PC-3 (cell line): ENCODE data around the gene ARSK. TPM values are rescaled to one million over a fixed set of nuclear protein-coding genes. Genes with fewer than 3 reads are reported as not detected.

Experiments used
- ATAC-seq: fragments of 200-7000 bp; cut with Tn5 transposase; 2 replicates; pipeline ENCODE4 v1.9.1; 2020; ENCODE audit warnings: mild to moderate bottlenecking, moderate library complexity
- BruUV-seq: library from RNA; stranded (reverse); fragments of 400-500 nt; replicated peaks from 2 replicates; lab custom pipeline; 2021; lab: Mats Ljungman, UMichigan
- CTCF ChIA-PET: fragments of 300-600 bp; sonication (Branson Sonifier 250); formaldehyde crosslinking; loops from one replicate; lab custom pipeline; 2022; ENCODE audit warnings: antibody characterized with exemption; lab: Charles Lee
- POLR2A ChIA-PET: fragments of 300-600 bp; sonication (Branson Sonifier 250); formaldehyde crosslinking; loops from one replicate; lab custom pipeline; 2022; ENCODE audit warnings: antibody characterized with exemption; ENCODE audit not compliant: unreplicated experiment; lab: Charles Lee
- DNase-seq: peaks from one replicate; pipeline ENCODE4 v3.0.0-alpha.2; 2015
- H2AFZ ChIP-seq: fragments of 300-600 bp; sonication (generic); 2 replicates; pipeline ENCODE4 v1.6.0; 2016; ENCODE audit warnings: antibody characterized with exemption, low read length
- H3F3A ChIP-seq: fragments of 300-600 bp; sonication (generic); one replicate; pipeline ENCODE4 v1.6.0; 2017; ENCODE audit warnings: antibody characterized with exemption, low read length, control low read depth, mild to moderate bottlenecking; ENCODE audit not compliant: unreplicated experiment
- H3K27ac ChIP-seq: fragments of 300-600 bp; sonication (generic); 2 replicates; pipeline ENCODE4 v1.5.1; 2016; ENCODE audit warnings: mild to moderate bottlenecking, low read length
- H3K27me3 ChIP-seq: fragments of 300-600 bp; sonication (generic); 2 replicates; pipeline ENCODE4 v1.6.1; 2016; ENCODE audit warnings: low read length, mixed read lengths
- H3K36me3 ChIP-seq: fragments of 300-600 bp; sonication (generic); 2 replicates; pipeline ENCODE4 v1.6.1; 2016; ENCODE audit warnings: low read depth, mixed run types, low read length, mixed read lengths
- H3K4me1 ChIP-seq: fragments of 300-600 bp; sonication (generic); 2 replicates; pipeline ENCODE4 v1.5.1; 2016; ENCODE audit warnings: low read length; ENCODE audit not compliant: insufficient read depth
- H3K4me2 ChIP-seq: fragments of 300-600 bp; sonication (generic); 2 replicates; pipeline ENCODE4 v1.6.0; 2016; ENCODE audit warnings: low read length
- H3K4me3 ChIP-seq: fragments of 300-600 bp; sonication (generic); 2 replicates; pipeline ENCODE4 v1.5.1; 2016; ENCODE audit warnings: mild to moderate bottlenecking, low read length, mixed read lengths
- H3K79me2 ChIP-seq: fragments of 300-600 bp; sonication (generic); 2 replicates; pipeline ENCODE4 v1.6.1; 2017; ENCODE audit warnings: low read length, mixed read lengths
- H3K9ac ChIP-seq: fragments of 300-600 bp; sonication (generic); 2 replicates; pipeline ENCODE4 v1.6.0; 2016; ENCODE audit warnings: mild to moderate bottlenecking, low read length
- H3K9me2 ChIP-seq: fragments of 300-600 bp; sonication (generic); replicated peaks from 2 replicates; pipeline ENCODE4 v1.6.1; 2016; ENCODE audit warnings: mixed run types, low read length, mixed read lengths
- H3K9me3 ChIP-seq: fragments of 300-600 bp; sonication (generic); 2 replicates; pipeline ENCODE4 v1.6.1; 2016; ENCODE audit warnings: low read length, mixed read lengths
- H4K20me1 ChIP-seq: fragments of 300-600 bp; sonication (generic); 2 replicates; pipeline ENCODE4 v1.6.1; 2016; ENCODE audit warnings: low read length, mixed read lengths
- CTCF ChIP-seq: fragments of 300-600 bp; sonication (generic); conservative IDR thresholded peaks from 2 replicates; pipeline ENCODE4 v1.5.1; 2017; ENCODE audit warnings: antibody characterized with exemption, low read depth, mild to moderate bottlenecking, low read length
- EZH2 ChIP-seq: fragments of 300-600 bp; sonication (generic); IDR thresholded peaks from one replicate; pipeline ENCODE4 v1.6.1; 2017; ENCODE audit warnings: antibody characterized with exemption, mild to moderate bottlenecking, low read length; ENCODE audit not compliant: unreplicated experiment
- EZH2phosphoT487 ChIP-seq: fragments of 300-600 bp; sonication (generic); IDR thresholded peaks from 2 replicates; pipeline ENCODE4 v1.6.1; 2018; ENCODE audit warnings: mild to moderate bottlenecking, antibody characterized with exemption, low read length, borderline replicate concordance
- intact Hi-C: fragments of 100-400 bp; cut with micrococcal nuclease; formaldehyde crosslinking; loops from 2 replicates; pipeline ENCODE4 v1.9.0; 2023
- total RNA-seq: library from RNA; depleted of rRNA; stranded (reverse); fragments of >200 nt; gene quantifications from 2 replicates; pipeline ENCODE4 v1.2.3, GENCODE V29; 2014

ARSK gene
- total RNA-seq, 1 experiment from 2014 or later: 10.5 TPM

DNA sequence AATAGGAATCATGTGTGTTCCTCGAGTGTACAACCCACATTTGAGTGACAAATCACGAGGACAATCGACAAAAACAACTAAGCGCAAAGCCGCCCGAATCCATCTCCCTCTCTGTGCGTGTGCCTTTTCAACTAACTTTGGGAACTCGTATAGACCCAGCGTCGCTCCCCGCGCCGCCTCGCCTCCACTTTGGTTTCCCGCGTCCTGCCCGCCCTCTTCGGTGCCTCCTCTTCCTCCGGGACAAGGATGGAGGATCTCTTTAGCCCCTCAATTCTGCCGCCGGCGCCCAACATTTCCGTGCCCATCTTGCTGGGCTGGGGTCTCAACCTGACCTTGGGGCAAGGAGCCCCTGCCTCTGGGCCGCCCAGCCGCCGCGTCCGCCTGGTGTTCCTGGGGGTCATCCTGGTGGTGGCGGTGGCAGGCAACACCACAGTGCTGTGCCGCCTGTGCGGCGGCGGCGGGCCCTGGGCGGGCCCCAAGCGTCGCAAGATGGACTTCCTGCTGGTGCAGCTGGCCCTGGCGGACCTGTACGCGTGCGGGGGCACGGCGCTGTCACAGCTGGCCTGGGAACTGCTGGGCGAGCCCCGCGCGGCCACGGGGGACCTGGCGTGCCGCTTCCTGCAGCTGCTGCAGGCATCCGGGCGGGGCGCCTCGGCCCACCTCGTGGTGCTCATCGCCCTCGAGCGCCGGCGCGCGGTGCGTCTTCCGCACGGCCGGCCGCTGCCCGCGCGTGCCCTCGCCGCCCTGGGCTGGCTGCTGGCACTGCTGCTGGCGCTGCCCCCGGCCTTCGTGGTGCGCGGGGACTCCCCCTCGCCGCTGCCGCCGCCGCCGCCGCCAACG, 65.3 kb downstream of the ARSK start, which contains the start of gene GPR150:
TSS of gene GPR150 (plus strand) at position 58 of the 840 bp plus-strand sequence. CDS start at position 247, 189 bp downstream.
- Histone ChIP-seq H4K20me1 (no peaks in the 10 kb centered on the region), H2AFZ (peak within 1 kb of the TSS; percentile 82), H3K36me3 (no peaks in the 10 kb centered on the region), H3K4me1 (no peaks in the 10 kb centered on the region), H3K27ac (no peak within 1 kb of the TSS), H3K4me2 (peak within 1 kb of the TSS; percentile 80), H3K27me3 (0 out of 2 replicates have a peak, but pooled peaks cover 9% of the 10 kb centered on the region), H3K4me3 (peak within 1 kb of the TSS; percentile 53), H3K79me2 (no peaks in the 10 kb centered on the region), H3K9me3 (no peaks in the 10 kb centered on the region), H3K9ac (no peak within 1 kb of the TSS), H3K9me2 (no peaks in the 10 kb centered on the region), H3F3A (no peaks in the 10 kb centered on the region)
- intact Hi-C loops: no loop called here
- TF ChIP-seq EZH2: no peak
- TF ChIP-seq CTCF: no peak
- no peak for TF ChIP-seq EZH2phosphoT487
- CTCF ChIA-PET: no interaction called here
- BruUV-seq: no TSS peak
- DNase-seq (peak; percentile 33), ATAC-seq (peak; percentile 71)
- POLR2A ChIA-PET: no interaction called here

GRCh38 chr5:95620870-95621838, 66.3 kb downstream of the ARSK start:
- Histone ChIP-seq H3K4me1 (no peaks in the 10 kb centered on the region), H3K9me3 (no peaks in the 10 kb centered on the region), H3K9ac (no peak overlapping the region), H2AFZ (peak overlapping the region; percentile 82), H3K4me3 (peak overlapping the region; percentile 53), H3K27ac (no peak overlapping the region), H3K4me2 (peak overlapping the region; percentile 80), H3K36me3 (no peaks in the 10 kb centered on the region), H4K20me1 (no peaks in the 10 kb centered on the region), H3F3A (no peaks in the 10 kb centered on the region), H3K9me2 (no peaks in the 10 kb centered on the region), H3K79me2 (no peaks in the 10 kb centered on the region), H3K27me3 (0 out of 2 replicates have a peak, but pooled peaks cover 9% of the 10 kb centered on the region)
- ChIA-PET POLR2A (no interaction called here), CTCF (no interaction called here)
- no TSS peak for BruUV-seq
- DNase-seq: no peak
- TF ChIP-seq EZH2phosphoT487 (no peak), CTCF (no peak), EZH2 (no peak)
- intact Hi-C loops: no loop called here
- peak; percentile 67 for ATAC-seq
